HG03103 (cell line): ENCODE data around the gene DNAJB2.
A peak's percentile ranks its signal among the peaks of the same experiment; 100 is the strongest.
"Not testable (repeated sequence)": the region's sequence is repeated elsewhere in the genome, so short reads cannot be mapped to it uniquely, and the experiment has no call there.

Experiments
- ATAC-seq: cut with Tn5 transposase; IDR thresholded peaks from one replicate; pipeline ENCODE4 v1.9.1; 2021; ENCODE audit warnings: low read depth; ENCODE audit not compliant: unreplicated experiment

The DNAJB2 gene

GRCh38 chr2:219297766-219298456, 18.7 kb downstream of the DNAJB2 start:
- no peak for ATAC-seq

- peak; percentile 47 for ATAC-seq
Observed at GRCh38 chr2:219298759-219299371, 19.7 kb downstream of the DNAJB2 start.

- no peak for ATAC-seq
Observed at GRCh38 chr2:219299372-219299760, 20.2 kb downstream of the DNAJB2 start.

- no peak for ATAC-seq
Observed at GRCh38 chr2:219300022-219300421, 20.9 kb downstream of the DNAJB2 start.

- no peak for ATAC-seq
Observed at GRCh38 chr2:219302412-219302968, 23.3 kb downstream of the DNAJB2 start.

- ATAC-seq = no peak
Observed at GRCh38 chr2:219304223-219304622, 25.1 kb downstream of the DNAJB2 start.

GRCh38 chr2:219306047-219306446, 26.9 kb downstream of the DNAJB2 start:
- ATAC-seq = no peak

- ATAC-seq = no peak
Observed at GRCh38 chr2:219308142-219309101, 29.3 kb downstream of the DNAJB2 start.

GRCh38 chr2:219309278-219309677, 30.1 kb downstream of the DNAJB2 start, which contains the start of gene PTPRN:
Gene PTPRN, minus strand, starts transcription at chr2:219309401. Its CDS starts 69 bp downstream, at chr2:219309332.
- ATAC-seq = no peak

GRCh38 chr2:219312683-219313263, 33.6 kb downstream of the DNAJB2 start:
- ATAC-seq = not testable (repeated sequence)

GRCh38 chr2:219314804-219315468, 35.8 kb downstream of the DNAJB2 start:
- no peak for ATAC-seq

- no peak for ATAC-seq
Observed at GRCh38 chr2:219323434-219323833, 44.3 kb downstream of the DNAJB2 start.

GRCh38 chr2:219325136-219325535, 46.0 kb downstream of the DNAJB2 start:
- no peak for ATAC-seq

- no peak for ATAC-seq
Observed at GRCh38 chr2:219325657-219326315, 46.6 kb downstream of the DNAJB2 start.

- no peak for ATAC-seq
Observed at GRCh38 chr2:219327719-219328118, 48.6 kb downstream of the DNAJB2 start.

- ATAC-seq = no peak
Observed at GRCh38 chr2:219331560-219332213, 52.5 kb downstream of the DNAJB2 start.

- no peak for ATAC-seq
Observed at GRCh38 chr2:219332542-219332941, 53.4 kb downstream of the DNAJB2 start, which contains the start of gene RESP18. Gene RESP18, minus strand, starts transcription at chr2:219332744.

- ATAC-seq = no peak
Observed at GRCh38 chr2:219334076-219334475, 54.9 kb downstream of the DNAJB2 start.

- ATAC-seq = no peak
Observed at GRCh38 chr2:219335373-219335786, 56.2 kb downstream of the DNAJB2 start.
